T-helper 22 cell (primary cell): ENCODE results near the gene REEP1.

Experiments
- DNase-seq: peaks from one replicate; pipeline ENCODE4 v3.0.0-alpha.2; 2020; ENCODE audit warnings: low read depth

The REEP1 gene

GRCh38 chr2:86195808-86196387 lies 141.5 kb downstream of the REEP1 start:
- DNase-seq = no peak

GRCh38 chr2:86195055-86195807 lies 142.2 kb downstream of the REEP1 start, which contains the start of gene IMMT:
IMMT (minus strand) TSS chr2:86195462; CDS start chr2:86195382, 80 bp downstream.
- DNase-seq = peak; percentile 87

- no peak for DNase-seq
Observed at GRCh38 chr2:86194751-86195054, 142.7 kb downstream of the REEP1 start.

- no peak for DNase-seq
Observed at GRCh38 chr2:86193901-86194567, 143.4 kb downstream of the REEP1 start.

- no peak for DNase-seq
Observed at GRCh38 chr2:86189782-86190416, 147.5 kb downstream of the REEP1 start.

GRCh38 chr2:86186431-86186830 lies 151.0 kb downstream of the REEP1 start:
- no peak for DNase-seq

- peak; percentile 18 for DNase-seq
Observed at GRCh38 chr2:86185517-86186212, 151.8 kb downstream of the REEP1 start.

- DNase-seq = no peak
Observed at GRCh38 chr2:86176597-86176996, 160.8 kb downstream of the REEP1 start.

GRCh38 chr2:86175828-86176227 lies 161.6 kb downstream of the REEP1 start:
- DNase-seq = no peak

- no peak for DNase-seq
Observed at GRCh38 chr2:86174445-86174844, 163.0 kb downstream of the REEP1 start.

- DNase-seq = no peak
Observed at GRCh38 chr2:86172610-86173009, 164.8 kb downstream of the REEP1 start.

- no peak for DNase-seq
Observed at GRCh38 chr2:86171295-86171694, 166.1 kb downstream of the REEP1 start.

GRCh38 chr2:86170449-86170848 lies 167.0 kb downstream of the REEP1 start:
- DNase-seq = no peak
